BLaER1 treated with 17β-estradiol and CSF1 and Interleukin-3, amounts not matched to agents 10 nM and 100 nM (cell line): Measurements from ENCODE around the gene SOX10.
A peak's percentile ranks its signal among the peaks of the same experiment; 100 is the strongest.

Source experiments
- H3K27ac ChIP-seq, 11 experiments: shearing (Covaris generic); formaldehyde crosslinking; 2 replicates each; pipeline ENCODE4 v1.8.1; 2022
- H3K27me3 ChIP-seq, 11 experiments: shearing (Covaris generic); formaldehyde crosslinking; 2 replicates each; pipeline ENCODE4 v1.8.1; 2022
- H3K36me3 ChIP-seq, 11 experiments: shearing (Covaris generic); formaldehyde crosslinking; 2 replicates each; pipeline ENCODE4 v1.8.1; 2022
- H3K4me1 ChIP-seq, 10 experiments: shearing (Covaris generic); formaldehyde crosslinking; 2 replicates each; pipeline ENCODE4 v1.8.1; 2022
- H3K4me2 ChIP-seq, 11 experiments: shearing (Covaris generic); formaldehyde crosslinking; 2 replicates each; pipeline ENCODE4 v1.8.1; 2022
- H3K4me3 ChIP-seq, 10 experiments: shearing (Covaris generic); formaldehyde crosslinking; 2 replicates each; pipeline ENCODE4 v1.8.1; 2022
- H3K9ac ChIP-seq, 11 experiments: shearing (Covaris generic); formaldehyde crosslinking; 2 replicates each; pipeline ENCODE4 v1.8.1; 2022
- H3K9me3 ChIP-seq, 11 experiments: shearing (Covaris generic); formaldehyde crosslinking; replicated peaks in 1 of 11; 2 replicates each; pipeline ENCODE4 v1.8.1; 2022
- H4K20me1 ChIP-seq, 11 experiments: shearing (Covaris generic); formaldehyde crosslinking; 2 replicates each; pipeline ENCODE4 v1.8.1; 2022
- Cebpa-rat ChIP-seq, 11 experiments: shearing (Covaris generic); IDR thresholded peaks; 2 replicates each; pipeline ENCODE4 v1.8.1; 2022

Gene SOX10

DNA sequence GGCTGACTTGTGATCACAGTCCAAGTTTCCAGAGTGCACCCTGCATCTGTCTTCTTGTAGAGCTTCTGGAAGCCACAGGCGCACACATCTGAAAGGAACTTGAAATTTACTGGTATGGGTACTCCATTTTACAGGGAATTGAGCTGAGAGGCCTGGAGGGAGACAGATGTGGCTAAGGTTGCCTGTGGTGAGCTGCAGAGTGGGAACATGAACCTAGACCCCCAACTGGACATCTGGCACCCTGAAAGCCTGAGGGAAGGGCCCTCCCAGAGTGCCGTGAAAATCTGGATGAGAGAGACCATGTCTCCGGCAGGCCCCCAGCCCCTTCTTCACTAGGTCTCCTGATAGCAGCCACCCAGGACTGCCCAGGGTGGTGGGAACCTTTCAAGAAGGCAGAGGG lies 22.6 kb upstream of the SOX10 start:
- no peak overlapping the region for H3K27ac ChIP-seq
- no peak overlapping the region for H3K9ac ChIP-seq
- H3K4me2 ChIP-seq: no peak overlapping the region
- H3K4me3 ChIP-seq: no peak overlapping the region
- TF ChIP-seq Cebpa-rat (IDR thresholded peaks at IDR 0.05): no peak
- H3K36me3 ChIP-seq: no peaks in the 10 kb centered on the region
- no peaks in the 10 kb centered on the region for H3K9me3 ChIP-seq
- H3K4me1 ChIP-seq: peaks cover 0 to 10% (median 7%) of the 10 kb centered on the region in 10 experiments; a peak in 16 of 20 replicates
- no peaks in the 10 kb centered on the region for H3K27me3 ChIP-seq
- H4K20me1 ChIP-seq: no peaks in the 10 kb centered on the region

DNA sequence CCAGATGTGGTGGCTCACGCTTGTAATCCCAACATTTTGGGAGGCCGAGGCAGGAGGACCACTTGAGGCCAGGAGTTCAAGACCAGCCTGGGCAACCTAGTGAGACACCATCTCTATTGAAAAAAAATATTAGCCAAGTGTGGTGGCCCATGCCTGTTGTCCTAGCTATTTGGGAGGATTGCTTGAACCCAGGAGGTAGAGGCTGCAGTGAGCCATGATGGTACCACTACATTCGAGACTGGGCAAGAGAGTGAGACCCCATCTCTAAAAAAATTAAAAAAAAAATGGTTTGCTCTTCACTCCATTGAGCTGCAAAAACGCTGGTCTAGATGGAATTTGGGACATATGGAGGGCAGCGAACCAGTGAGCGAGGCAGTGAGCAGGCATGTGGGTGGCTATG lies 21.6 kb upstream of the SOX10 start:
- Histone ChIP-seq H4K20me1 (no peaks in the 10 kb centered on the region), H3K27ac (no peak overlapping the region), H3K4me1 (peaks cover 0 to 16% (median 9%) of the 10 kb centered on the region in 10 experiments; a peak in 17 of 20 replicates), H3K9me3 (no peaks in the 10 kb centered on the region), H3K4me3 (no peak overlapping the region), H3K4me2 (no peak overlapping the region; a peak in 1 of 22 replicates), H3K27me3 (no peaks in the 10 kb centered on the region), H3K36me3 (no peaks in the 10 kb centered on the region), H3K9ac (no peak overlapping the region)
- no peak for TF ChIP-seq Cebpa-rat (IDR thresholded peaks at IDR 0.05)

DNA sequence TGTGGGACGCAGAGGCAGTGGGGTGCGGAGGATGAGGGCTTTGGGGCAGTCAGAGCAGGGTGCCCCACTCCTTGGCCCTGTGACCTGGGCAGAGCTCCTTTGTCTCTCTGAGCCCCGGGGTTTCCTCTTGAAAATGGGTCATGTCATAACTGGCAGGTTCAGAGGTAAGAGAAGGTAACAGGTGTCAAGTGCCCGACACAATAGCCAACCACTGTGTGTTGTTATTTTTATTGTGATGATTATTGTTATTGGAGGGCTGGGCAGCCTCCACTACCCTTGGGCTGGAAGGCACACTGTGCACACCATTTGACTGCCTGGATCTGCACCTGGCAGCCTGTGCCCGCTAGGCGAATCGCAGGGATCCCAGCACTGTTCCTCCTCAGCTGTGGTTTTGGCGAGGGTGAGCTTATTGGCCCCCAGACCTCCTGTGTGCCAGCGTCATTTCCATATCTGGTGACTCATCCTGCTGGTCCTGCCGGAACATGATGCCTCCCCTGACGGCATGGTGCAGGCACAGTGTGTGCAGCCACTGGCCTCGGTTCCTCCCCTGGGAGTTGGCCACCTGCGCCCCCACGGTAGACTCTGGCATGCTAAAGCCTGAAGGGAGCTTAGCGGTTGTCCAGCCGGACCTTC lies 15.4 kb upstream of the SOX10 start:
- H3K4me1 ChIP-seq: peaks cover 58 to 68% (median 63%) of the 10 kb centered on the region in 10 experiments
- H4K20me1 ChIP-seq: no peaks in the 10 kb centered on the region
- H3K27ac ChIP-seq: peak overlapping the region in 8 of 11 experiments; percentile 21 to 86 (median 71); a peak in 16 of 22 replicates
- H3K4me2 ChIP-seq: peak overlapping the region; percentile 76 to 97 (median 93)
- no peaks in the 10 kb centered on the region for H3K27me3 ChIP-seq
- no peaks in the 10 kb centered on the region for H3K36me3 ChIP-seq
- peak overlapping the region in 7 of 11 experiments; percentile 22 to 71 (median 55); a peak in 12 of 22 replicates for H3K9ac ChIP-seq
- TF ChIP-seq Cebpa-rat (IDR thresholded peaks at IDR 0.05): no peak
- H3K4me3 ChIP-seq: peak overlapping the region in 3 of 10 experiments; percentile 9 to 28 (median 19); a peak in 3 of 20 replicates
- H3K9me3 ChIP-seq: no peaks in the 10 kb centered on the region

DNA sequence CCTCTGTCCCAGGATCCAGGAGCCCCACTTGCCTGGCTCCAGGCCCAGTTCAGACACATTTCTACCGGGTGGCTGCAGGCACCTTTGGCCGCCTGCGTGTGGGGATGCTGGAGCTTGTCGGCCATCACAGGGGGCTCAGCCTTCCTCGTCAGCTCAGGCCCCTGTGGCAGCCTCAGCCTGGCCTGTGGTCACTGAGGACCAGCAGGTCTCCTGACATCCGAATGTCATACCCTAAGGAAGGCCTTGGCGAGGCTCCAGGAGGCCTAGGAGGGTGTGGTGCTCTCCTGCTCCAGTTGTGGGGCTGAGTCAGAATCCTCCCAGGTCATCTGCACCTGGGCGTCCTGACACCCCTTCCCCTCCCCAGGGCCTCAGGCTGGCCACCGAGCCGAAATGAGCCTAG lies 14.9 kb upstream of the SOX10 start:
- peak overlapping the region in 3 of 10 experiments; percentile 9 to 28 (median 19); a peak in 4 of 20 replicates for H3K4me3 ChIP-seq
- H3K9ac ChIP-seq: peak overlapping the region in 7 of 11 experiments; percentile 22 to 71 (median 55); a peak in 12 of 22 replicates
- H3K4me1 ChIP-seq: peaks cover 60 to 73% (median 69%) of the 10 kb centered on the region in 10 experiments
- TF ChIP-seq Cebpa-rat (IDR thresholded peaks at IDR 0.05): no peak
- H3K9me3 ChIP-seq: no peaks in the 10 kb centered on the region
- peak overlapping the region; percentile 76 to 97 (median 93) for H3K4me2 ChIP-seq
- no peaks in the 10 kb centered on the region for H3K36me3 ChIP-seq
- H4K20me1 ChIP-seq: no peaks in the 10 kb centered on the region
- H3K27ac ChIP-seq: peak overlapping the region in 8 of 11 experiments; percentile 19 to 86 (median 71); a peak in 17 of 22 replicates
- H3K27me3 ChIP-seq: no peaks in the 10 kb centered on the region

DNA sequence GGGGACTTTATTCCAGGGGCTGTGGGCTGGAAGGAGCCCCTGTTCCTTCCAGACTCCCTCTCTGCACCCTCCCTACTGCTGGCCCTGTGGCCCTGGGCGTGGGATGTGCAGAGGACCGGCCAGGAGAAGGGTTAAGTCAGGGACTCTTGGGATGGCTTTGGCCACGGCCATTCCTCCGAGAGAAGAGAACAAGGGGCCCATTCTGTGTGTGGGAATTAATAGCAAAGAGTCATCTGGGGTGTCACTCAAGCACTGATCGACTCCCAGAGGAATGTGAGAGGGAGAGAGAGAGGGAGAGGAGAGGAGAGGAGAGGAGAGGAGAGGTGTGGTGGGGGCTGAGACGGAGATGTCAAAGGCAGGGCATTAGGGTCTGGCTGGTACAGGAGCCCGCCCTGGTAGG lies 14.2 kb upstream of the SOX10 start:
- H3K9me3 ChIP-seq: no peaks in the 10 kb centered on the region
- H4K20me1 ChIP-seq: no peaks in the 10 kb centered on the region
- no peak for TF ChIP-seq Cebpa-rat (IDR thresholded peaks at IDR 0.05)
- H3K4me3 ChIP-seq: no peak overlapping the region; a peak in 2 of 20 replicates
- H3K27ac ChIP-seq: peak overlapping the region in 8 of 11 experiments; percentile 19 to 86 (median 71); a peak in 14 of 22 replicates
- H3K36me3 ChIP-seq: no peaks in the 10 kb centered on the region
- peak overlapping the region in 9 of 11 experiments; percentile 23 to 71 (median 35); a peak in 12 of 22 replicates for H3K9ac ChIP-seq
- peaks cover 65 to 80% (median 74%) of the 10 kb centered on the region in 10 experiments for H3K4me1 ChIP-seq
- no peaks in the 10 kb centered on the region for H3K27me3 ChIP-seq
- H3K4me2 ChIP-seq: peak overlapping the region; percentile 76 to 97 (median 93)

DNA sequence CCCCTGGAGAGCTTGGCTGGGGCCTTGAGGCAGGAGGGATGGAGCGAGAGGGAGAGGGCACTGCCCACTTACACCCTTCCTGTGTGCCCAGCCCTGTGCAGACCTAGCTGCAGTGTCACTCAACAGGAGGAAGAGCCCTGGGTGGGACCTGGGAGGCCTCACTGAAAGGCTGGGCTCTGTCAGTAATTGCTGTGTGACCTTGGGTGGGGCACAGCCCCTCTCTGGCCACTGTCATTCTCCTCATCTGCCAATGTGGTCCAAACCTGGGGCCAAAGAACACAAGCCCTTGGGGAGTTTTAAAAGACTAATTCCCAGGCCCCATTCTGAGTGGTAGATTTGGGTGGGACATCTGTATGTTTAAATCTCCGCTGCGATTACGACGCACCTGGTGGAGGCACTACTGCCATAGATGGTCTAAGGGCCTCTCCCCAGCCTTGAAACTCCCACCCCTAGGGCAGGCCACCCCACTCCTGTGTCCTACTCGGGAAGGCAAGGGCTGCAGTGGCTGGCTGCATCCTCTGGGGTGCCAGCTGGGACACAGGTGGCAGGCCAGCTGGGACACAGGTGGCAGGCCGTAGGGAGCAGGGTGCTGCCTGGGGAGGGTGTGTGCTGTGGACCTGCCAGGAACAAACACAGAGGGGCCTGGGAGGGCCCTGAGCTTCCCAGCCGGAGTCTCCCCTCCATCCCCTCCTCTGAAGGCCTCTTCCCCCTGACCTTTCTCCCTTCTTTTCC lies 12.3 kb upstream of the SOX10 start:
- Histone ChIP-seq H3K36me3 (no peaks in the 10 kb centered on the region), H3K4me3 (peak overlapping the region in 5 of 10 experiments; percentile 0 to 53 (median 22); a peak in 7 of 20 replicates), H4K20me1 (no peaks in the 10 kb centered on the region), H3K27me3 (no peaks in the 10 kb centered on the region), H3K4me2 (peak overlapping the region; percentile 76 to 97 (median 93)), H3K9me3 (no peaks in the 10 kb centered on the region), H3K27ac (peak overlapping the region in 10 of 11 experiments; percentile 24 to 86 (median 76); a peak in 19 of 22 replicates), H3K4me1 (peaks cover 73 to 89% (median 81%) of the 10 kb centered on the region in 10 experiments), H3K9ac (peak overlapping the region in 9 of 11 experiments; percentile 41 to 71 (median 63); a peak in 17 of 22 replicates)
- no peak for TF ChIP-seq Cebpa-rat (IDR thresholded peaks at IDR 0.05)

DNA sequence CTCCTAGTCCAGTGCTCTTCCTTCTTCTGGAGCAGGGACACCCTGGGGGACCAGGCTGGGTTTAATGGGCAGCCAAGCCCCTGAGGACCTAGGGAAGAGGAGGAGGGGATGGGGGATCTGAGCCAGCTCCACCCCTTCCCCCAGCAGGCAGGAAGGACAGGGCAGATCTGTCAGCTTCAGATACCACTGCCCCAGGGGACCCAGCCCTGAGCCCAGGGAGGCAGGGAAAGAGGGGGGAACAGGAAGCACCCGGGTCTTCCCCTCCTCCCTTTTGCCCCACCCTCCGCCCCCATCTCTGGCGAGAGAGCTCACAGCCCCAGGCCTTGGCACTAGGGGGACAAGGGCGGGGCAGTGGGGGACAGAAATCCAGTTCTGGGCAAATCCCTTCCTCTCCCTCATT lies 11.7 kb upstream of the SOX10 start:
- Histone ChIP-seq H3K27ac (peak overlapping the region in 10 of 11 experiments; percentile 24 to 86 (median 76); a peak in 19 of 22 replicates), H4K20me1 (no peaks in the 10 kb centered on the region), H3K9me3 (no peaks in the 10 kb centered on the region), H3K27me3 (no peaks in the 10 kb centered on the region), H3K4me3 (peak overlapping the region in 5 of 10 experiments; percentile 0 to 53 (median 22); a peak in 6 of 20 replicates), H3K4me1 (peaks cover 73 to 89% (median 78%) of the 10 kb centered on the region in 10 experiments), H3K36me3 (no peaks in the 10 kb centered on the region), H3K4me2 (peak overlapping the region; percentile 76 to 97 (median 93)), H3K9ac (peak overlapping the region in 9 of 11 experiments; percentile 41 to 71 (median 63); a peak in 16 of 22 replicates)
- TF ChIP-seq Cebpa-rat (IDR thresholded peaks at IDR 0.05): no peak

DNA sequence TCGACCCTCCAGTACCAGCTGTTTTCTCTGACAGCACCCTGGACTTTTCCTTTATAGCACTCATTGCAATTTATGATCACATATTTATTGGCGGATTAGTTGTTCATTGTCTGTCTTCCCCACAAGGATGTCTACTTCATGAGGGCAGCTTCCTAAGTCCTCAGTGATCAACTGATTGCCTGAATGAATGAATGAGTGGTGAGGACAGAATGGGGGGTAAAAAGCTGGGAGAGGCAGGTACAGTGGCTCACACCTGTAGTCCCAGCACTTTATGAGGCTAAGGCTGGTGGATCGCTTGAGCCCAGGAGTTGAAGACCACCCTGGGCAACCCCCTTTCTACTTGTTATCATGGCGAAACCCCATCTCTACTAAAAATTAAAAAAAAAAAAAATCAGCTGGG lies 11.1 kb upstream of the SOX10 start:
- H4K20me1 ChIP-seq: no peaks in the 10 kb centered on the region
- no peaks in the 10 kb centered on the region for H3K9me3 ChIP-seq
- peaks cover 67 to 83% (median 71%) of the 10 kb centered on the region in 10 experiments for H3K4me1 ChIP-seq
- no peak for TF ChIP-seq Cebpa-rat (IDR thresholded peaks at IDR 0.05)
- H3K4me2 ChIP-seq: peak overlapping the region; percentile 76 to 97 (median 93); a peak in 21 of 22 replicates
- peak overlapping the region in 9 of 11 experiments; percentile 51 to 86 (median 77); a peak in 17 of 22 replicates for H3K27ac ChIP-seq
- H3K36me3 ChIP-seq: no peaks in the 10 kb centered on the region
- no peak overlapping the region for H3K4me3 ChIP-seq
- no peaks in the 10 kb centered on the region for H3K27me3 ChIP-seq
- H3K9ac ChIP-seq: peak overlapping the region in 7 of 11 experiments; percentile 19 to 71 (median 54); a peak in 13 of 22 replicates
